Large intestine (tissue), 3 donors: ENCODE results near the gene ALK. TPM values are rescaled to one million over a fixed set of nuclear protein-coding genes. Genes with fewer than 3 reads are reported as not detected.

Source experiments
- DNase-seq, 2 donors: peaks; one replicate each; pipeline versions ENCODE4 v3.0.0 to v3.0.0-alpha.2; 2013
- H3K27ac ChIP-seq: one replicate; pipeline ENCODE4 v1.5.1; 2013; ENCODE audit warnings: low read length
- H3K27me3 ChIP-seq: 2 replicates; pipeline ENCODE4 v1.6.1; 2013; ENCODE audit warnings: low read length; ENCODE audit not compliant: control insufficient read depth, insufficient read depth
- H3K36me3 ChIP-seq: 2 replicates; pipeline ENCODE4 v1.6.1; 2013; ENCODE audit warnings: low read length; ENCODE audit not compliant: control insufficient read depth, insufficient read depth
- H3K4me1 ChIP-seq: one replicate; pipeline ENCODE4 v1.6.1; 2013; ENCODE audit warnings: low read length; ENCODE audit not compliant: control insufficient read depth, insufficient read depth
- H3K4me3 ChIP-seq: one replicate; pipeline ENCODE4 v1.5.1; 2013; ENCODE audit warnings: low read length
- H3K9me3 ChIP-seq: one replicate; pipeline ENCODE4 v1.6.1; 2013; ENCODE audit warnings: mild to moderate bottlenecking, low read depth, low read length, moderate library complexity; ENCODE audit not compliant: control insufficient read depth
- WGBS: methylation state at CpG from one replicate; pipeline ENCODE4 v1.1.5; 2013; ENCODE audit warnings: low lambda C conversion rate; ENCODE audit not compliant: insufficient coverage; 5-methylcytosine and 5-hydroxymethylcytosine counted together
- polyA plus RNA-seq: library from polyadenylated mRNA; unstranded; fragments of 120-200 nt; gene quantifications from one replicate; pipeline ENCODE4 v1.2.1, GENCODE V29; 2013

Gene ALK
- polyA plus RNA-seq, 1 donor = 1.5 TPM

DNA sequence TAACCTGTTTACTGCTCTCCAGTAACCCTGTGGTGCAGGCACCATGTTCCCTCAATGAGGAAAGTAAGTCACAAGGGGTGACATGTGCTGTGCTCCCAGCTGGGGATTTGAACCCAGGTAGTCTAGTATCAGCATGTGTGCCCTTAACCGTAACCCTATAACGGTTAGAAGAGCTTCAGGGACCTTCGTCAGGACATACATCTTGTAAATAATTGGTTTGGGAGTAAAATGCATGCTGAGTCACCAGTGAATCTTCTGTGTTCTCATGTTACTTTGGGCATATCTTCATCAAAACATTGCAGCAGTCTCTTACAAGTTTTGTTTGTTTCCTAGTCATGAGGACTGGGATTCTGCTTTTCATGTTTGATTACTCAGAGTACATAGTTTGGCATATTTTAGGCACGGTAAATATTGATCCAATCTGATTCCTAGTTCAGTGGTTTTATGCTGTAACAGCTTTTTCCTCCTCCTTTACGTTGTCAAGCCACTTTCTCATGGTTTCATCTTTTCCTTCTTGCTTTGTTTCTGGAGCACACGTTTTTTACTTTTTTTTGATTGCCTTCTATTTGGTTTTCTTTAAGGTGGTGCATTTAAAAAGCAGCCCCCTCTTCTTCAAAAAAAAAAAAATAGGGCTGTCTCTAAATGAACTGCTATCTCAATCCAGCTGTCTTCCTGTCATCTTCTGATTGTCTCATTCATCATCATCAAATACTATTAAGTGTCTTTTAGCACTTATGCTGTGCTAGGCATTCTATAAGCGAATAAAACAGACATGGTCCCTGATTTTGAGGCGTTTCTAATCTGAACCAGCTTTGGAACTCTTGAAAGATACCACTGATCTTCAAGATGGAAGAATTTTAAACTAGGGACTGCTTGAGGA is 755.8 kb downstream of the ALK start:
- Histone ChIP-seq H3K27ac (no peak overlapping the region), H3K4me3 (no peak overlapping the region), H3K36me3 (no peaks in the 10 kb centered on the region), H3K27me3 (peaks cover 2% of the 10 kb centered on the region), H3K4me1 (no peaks in the 10 kb centered on the region), H3K9me3 (no peaks in the 10 kb centered on the region)
- DNase-seq = no peak
- WGBS = 26% methylated on average over 2 of the region's 8 CpGs

- Histone ChIP-seq H3K36me3 (no peaks in the 10 kb centered on the region), H3K27ac (no peak overlapping the region), H3K4me3 (no peak overlapping the region), H3K27me3 (peaks cover 2% of the 10 kb centered on the region), H3K9me3 (no peaks in the 10 kb centered on the region), H3K4me1 (no peaks in the 10 kb centered on the region)
- WGBS = 100% methylated on average over 1 of the region's 5 CpGs
- no peak for DNase-seq
These were observed 757.1 kb downstream of the ALK start for GRCh38 chr2:29164091-29164846.

GRCh38 chr2:29162204-29162928 is 759.0 kb downstream of the ALK start:
- WGBS = 100% methylated on average over 1 of the region's 1 CpG
- H3K27ac ChIP-seq = no peak overlapping the region
- DNase-seq = no peak
- no peaks in the 10 kb centered on the region for H3K4me1 ChIP-seq
- peaks cover 2% of the 10 kb centered on the region for H3K27me3 ChIP-seq
- no peaks in the 10 kb centered on the region for H3K9me3 ChIP-seq
- H3K4me3 ChIP-seq = no peak overlapping the region
- no peaks in the 10 kb centered on the region for H3K36me3 ChIP-seq

GRCh38 chr2:29160184-29160583 is 761.2 kb downstream of the ALK start:
- Histone ChIP-seq H3K27me3 (peaks cover 2% of the 10 kb centered on the region), H3K4me3 (no peak overlapping the region), H3K4me1 (no peaks in the 10 kb centered on the region), H3K9me3 (no peaks in the 10 kb centered on the region), H3K36me3 (no peaks in the 10 kb centered on the region), H3K27ac (no peak overlapping the region)
- DNase-seq = no peak
- WGBS = no CpG with 5 or more reads among the region's 5 CpGs

GRCh38 chr2:29159125-29159524 is 762.3 kb downstream of the ALK start:
- no peak for DNase-seq
- Histone ChIP-seq H3K4me1 (no peaks in the 10 kb centered on the region), H3K9me3 (no peaks in the 10 kb centered on the region), H3K4me3 (no peak overlapping the region), H3K36me3 (no peaks in the 10 kb centered on the region), H3K27ac (no peak overlapping the region), H3K27me3 (peaks cover 2% of the 10 kb centered on the region)
- WGBS = 0% methylated on average over 1 of the region's 1 CpG

GRCh38 chr2:29157131-29157530 is 764.3 kb downstream of the ALK start:
- Histone ChIP-seq H3K4me1 (no peaks in the 10 kb centered on the region), H3K27me3 (no peaks in the 10 kb centered on the region), H3K27ac (no peak overlapping the region), H3K4me3 (no peak overlapping the region), H3K9me3 (no peaks in the 10 kb centered on the region), H3K36me3 (no peaks in the 10 kb centered on the region)
- no peak for DNase-seq
- WGBS = no CpG with 5 or more reads among the region's 4 CpGs

GRCh38 chr2:29155578-29155977 is 765.8 kb downstream of the ALK start:
- Histone ChIP-seq H3K27me3 (no peaks in the 10 kb centered on the region), H3K4me3 (no peak overlapping the region), H3K9me3 (no peaks in the 10 kb centered on the region), H3K4me1 (no peaks in the 10 kb centered on the region), H3K36me3 (no peaks in the 10 kb centered on the region), H3K27ac (no peak overlapping the region)
- DNase-seq = no peak
- WGBS = no CpG with 5 or more reads among the region's 2 CpGs

GRCh38 chr2:29154610-29155009 is 766.8 kb downstream of the ALK start:
- Histone ChIP-seq H3K27ac (no peak overlapping the region), H3K4me1 (no peaks in the 10 kb centered on the region), H3K27me3 (no peaks in the 10 kb centered on the region), H3K4me3 (no peak overlapping the region), H3K9me3 (no peaks in the 10 kb centered on the region), H3K36me3 (no peaks in the 10 kb centered on the region)
- no peak for DNase-seq
- WGBS = no CpG with 5 or more reads among the region's 2 CpGs

DNA sequence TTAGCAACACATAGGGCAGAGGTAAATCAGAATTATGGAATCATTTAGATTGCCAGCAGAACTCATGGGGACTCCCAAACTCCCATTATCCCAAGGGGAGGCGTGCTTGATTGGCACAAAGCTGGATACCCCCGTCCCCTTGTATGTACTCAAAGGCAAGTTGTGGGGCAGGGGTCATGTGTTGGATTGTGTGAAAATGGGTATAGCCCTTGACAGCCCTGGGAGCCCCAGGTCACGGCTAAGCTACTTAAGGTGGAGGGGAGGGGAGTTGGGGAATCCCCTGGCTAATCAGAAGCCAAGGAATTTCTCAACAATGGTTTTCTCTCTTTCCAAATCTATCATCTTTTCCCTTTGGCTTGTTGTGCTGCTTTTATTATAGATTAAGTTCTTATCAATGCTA is 773.4 kb downstream of the ALK start:
- Histone ChIP-seq H3K4me3 (no peak overlapping the region), H3K27me3 (no peaks in the 10 kb centered on the region), H3K4me1 (no peaks in the 10 kb centered on the region), H3K9me3 (no peaks in the 10 kb centered on the region), H3K36me3 (no peaks in the 10 kb centered on the region), H3K27ac (no peak overlapping the region)
- no CpG with 5 or more reads among the region's 3 CpGs for WGBS
- DNase-seq = no peak

- Histone ChIP-seq H3K27me3 (no peaks in the 10 kb centered on the region), H3K4me1 (no peaks in the 10 kb centered on the region), H3K36me3 (no peaks in the 10 kb centered on the region), H3K4me3 (no peak overlapping the region), H3K27ac (no peak overlapping the region), H3K9me3 (no peaks in the 10 kb centered on the region)
- WGBS = no CpG with 5 or more reads among the region's 3 CpGs
- DNase-seq = no peak
These were observed 775.2 kb downstream of the ALK start for GRCh38 chr2:29146197-29146596.
